Gastrocnemius medialis (tissue), 4 donors: ENCODE measurements around the gene GNG10.

Source experiments
- CTCF ChIP-seq, 5 experiments: fragments of 450-650 bp in 3 of 5; fragments of 200-600 bp in 2 of 5; sonication (generic) in 2 of 5; IDR thresholded peaks in 4 of 5; conservative IDR thresholded peaks in 1 of 5; 1 replicate in 4 of 5; 2 replicates in 1 of 5; pipeline ENCODE4 v1.5.1; 2016 to 2019; ENCODE audit warnings: antibody characterized with exemption in 5 of 5, mild to moderate bottlenecking in 3 of 5, moderate library complexity in 3 of 5
- POLR2A ChIP-seq, 2 donors: fragments of 450-650 bp; IDR thresholded peaks; one replicate each; pipeline ENCODE4 v1.6.1; 2017; ENCODE audit warnings: antibody characterized with exemption in 2 of 2, mild to moderate bottlenecking in 2 of 2, moderate library complexity in 2 of 2

GRCh38 chr9:111622626-111623025 is 38.8 kb upstream of the GNG10 start:
- TF ChIP-seq CTCF (IDR thresholded peaks at IDR 0.05 in 4 of 5, conservative IDR thresholded peaks at IDR 0.05 in 1 of 5) (no peak), POLR2A (IDR thresholded peaks at IDR 0.05) (no peak)
